Neutrophil (primary cell): ENCODE results near the gene UPF2.

Experiments
- H3K27ac ChIP-seq: fragments of 200-600 bp; sonication (generic); 2 replicates; pipeline ENCODE4 v1.5.1; 2016; ENCODE audit warnings: mild to moderate bottlenecking, moderate library complexity
- H3K27me3 ChIP-seq: fragments of 200-600 bp; sonication (generic); 2 replicates; pipeline ENCODE4 v1.6.0; 2016; ENCODE audit warnings: mild to moderate bottlenecking
- H3K36me3 ChIP-seq: fragments of 200-600 bp; sonication (generic); 2 replicates; pipeline ENCODE4 v1.5.1; 2017
- H3K4me1 ChIP-seq, 2 experiments: fragments of 200-600 bp in 1 of 2; sonication (generic) in 1 of 2; 1 replicate in 1 of 2; 2 replicates in 1 of 2; pipeline versions ENCODE4 v1.5.1 to v1.6.1; 2013 to 2016; ENCODE audit warnings: low read depth in 1 of 2, low read length in 1 of 2, mild to moderate bottlenecking in 1 of 2, moderate library complexity in 1 of 2; ENCODE audit not compliant: control insufficient read depth in 1 of 2, insufficient read depth in 1 of 2
- H3K4me3 ChIP-seq, 2 experiments: fragments of 200-600 bp in 1 of 2; sonication (generic) in 1 of 2; 1 replicate in 1 of 2; 2 replicates in 1 of 2; pipeline ENCODE4 v1.5.1; 2013 to 2016; ENCODE audit warnings: low read depth in 1 of 2, low read length in 1 of 2, mild to moderate bottlenecking in 1 of 2, moderate library complexity in 1 of 2
- H3K9me3 ChIP-seq: fragments of 200-600 bp; sonication (generic); 2 replicates; pipeline ENCODE4 v1.5.1; 2016
- CTCF ChIP-seq: fragments of 200-600 bp; sonication (generic); IDR thresholded peaks from 2 replicates; pipeline ENCODE4 v1.5.1; 2016; ENCODE audit warnings: antibody characterized with exemption

The UPF2 gene

GRCh38 chr10:11951695-11952094 is 90.9 kb downstream of the UPF2 start:
- no peaks in the 10 kb centered on the region for H3K27me3 ChIP-seq
- H3K27ac ChIP-seq: no peak overlapping the region
- no peaks in the 10 kb centered on the region for H3K4me1 ChIP-seq
- peaks cover 80% of the 10 kb centered on the region for H3K36me3 ChIP-seq
- no peak overlapping the region for H3K4me3 ChIP-seq
- no peaks in the 10 kb centered on the region for H3K9me3 ChIP-seq
- TF ChIP-seq CTCF: no peak

DNA sequence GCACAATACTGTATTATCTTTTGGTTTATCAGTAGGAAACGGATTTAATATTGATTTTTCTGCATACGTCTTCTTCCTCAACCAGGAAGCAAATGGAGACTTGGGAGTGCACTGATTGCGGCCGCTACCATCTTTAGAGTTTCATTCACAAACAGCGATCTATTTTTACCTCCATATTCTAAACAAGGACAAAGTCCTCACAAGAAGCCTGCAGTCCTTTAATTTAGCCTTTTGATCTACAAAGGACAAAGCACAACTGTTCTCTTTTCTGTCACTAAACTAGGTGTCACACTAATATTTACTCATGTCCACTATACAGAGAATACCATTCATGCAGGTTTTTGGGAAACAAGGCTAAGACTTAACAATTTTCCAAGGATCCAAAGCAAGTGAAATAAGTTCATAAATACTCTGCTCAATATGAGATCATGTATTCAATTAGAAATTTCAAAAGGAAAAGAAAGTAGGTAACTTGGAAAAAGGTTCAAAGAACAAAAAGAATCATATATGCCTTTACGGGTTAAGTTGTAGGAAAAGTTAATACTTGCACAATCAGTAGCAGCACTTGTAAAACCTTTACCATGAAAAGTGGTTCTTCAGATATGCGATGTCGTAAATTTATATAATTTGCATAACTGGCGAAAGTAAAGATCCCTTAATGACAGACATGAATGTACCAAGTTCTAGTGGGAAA is 92.1 kb downstream of the UPF2 start:
- TF ChIP-seq CTCF: no peak
- Histone ChIP-seq H3K4me1 (no peaks in the 10 kb centered on the region), H3K9me3 (no peaks in the 10 kb centered on the region), H3K4me3 (no peak overlapping the region), H3K27ac (no peak overlapping the region), H3K27me3 (no peaks in the 10 kb centered on the region), H3K36me3 (peaks cover 74% of the 10 kb centered on the region)

- TF ChIP-seq CTCF: no peak
- H3K27ac ChIP-seq: no peak overlapping the region
- H3K9me3 ChIP-seq: no peaks in the 10 kb centered on the region
- H3K27me3 ChIP-seq: no peaks in the 10 kb centered on the region
- H3K4me1 ChIP-seq: no peaks in the 10 kb centered on the region
- H3K36me3 ChIP-seq: peaks cover 77% of the 10 kb centered on the region
- no peak overlapping the region for H3K4me3 ChIP-seq
Observed at GRCh38 chr10:11949152-11949551, 93.5 kb downstream of the UPF2 start.

- no peak overlapping the region for H3K4me3 ChIP-seq
- peaks cover 80% of the 10 kb centered on the region for H3K36me3 ChIP-seq
- H3K27ac ChIP-seq: no peak overlapping the region
- no peaks in the 10 kb centered on the region for H3K9me3 ChIP-seq
- H3K4me1 ChIP-seq: no peaks in the 10 kb centered on the region
- no peak for TF ChIP-seq CTCF
- H3K27me3 ChIP-seq: no peaks in the 10 kb centered on the region
Observed at GRCh38 chr10:11946652-11947051, 96.0 kb downstream of the UPF2 start.

- Histone ChIP-seq H3K36me3 (peaks cover 86% of the 10 kb centered on the region), H3K27ac (no peak overlapping the region), H3K4me1 (no peaks in the 10 kb centered on the region), H3K4me3 (no peak overlapping the region), H3K9me3 (no peaks in the 10 kb centered on the region), H3K27me3 (no peaks in the 10 kb centered on the region)
- no peak for TF ChIP-seq CTCF
Observed at GRCh38 chr10:11936389-11937152, 106.0 kb downstream of the UPF2 start.
